Skin epidermis (tissue), 12 donors: ENCODE results near the gene BCAR1.
"Not testable (repeated sequence)": the region's sequence is repeated elsewhere in the genome, so short reads cannot be mapped to it uniquely, and the experiment has no call there.

Source experiments
- H3K27ac ChIP-seq, 21 experiments: fragments of 200-600 bp; sonication (generic) in 11 of 21; one replicate each; pipeline ENCODE4 v1.5.0; 2020; ENCODE audit warnings: mild to moderate bottlenecking in 3 of 21, inconsistent platforms in 2 of 21, moderate library complexity in 2 of 21
- H3K4me3 ChIP-seq, 7 experiments: fragments of 200-600 bp; sonication (generic) in 2 of 7; one replicate each; pipeline ENCODE4 v1.5.0; 2020; ENCODE audit warnings: inconsistent platforms in 2 of 7, mild to moderate bottlenecking in 2 of 7, moderate library complexity in 1 of 7

Gene BCAR1

GRCh38 chr16:75273054-75273925, 21.9 kb upstream of the BCAR1 start:
- no peak overlapping the region for H3K4me3 ChIP-seq
- H3K27ac ChIP-seq, result no peak overlapping the region

- not testable (repeated sequence) for H3K4me3 ChIP-seq, H3K27ac ChIP-seq
Measured at GRCh38 chr16:75272629-75273028, 21.2 kb upstream of the BCAR1 start.

GRCh38 chr16:75272097-75272551, 20.7 kb upstream of the BCAR1 start:
- Histone ChIP-seq H3K27ac (no peak overlapping the region), H3K4me3 (no peak overlapping the region)

- H3K4me3 ChIP-seq, result no peak overlapping the region
- H3K27ac ChIP-seq, result no peak overlapping the region
Measured at GRCh38 chr16:75271441-75272096, 20.1 kb upstream of the BCAR1 start.

- not testable (repeated sequence) for H3K4me3 ChIP-seq
Measured at GRCh38 chr16:75269358-75269757, 17.9 kb upstream of the BCAR1 start.

GRCh38 chr16:75267631-75268264, 16.3 kb upstream of the BCAR1 start:
- Histone ChIP-seq H3K4me3 (no peak overlapping the region), H3K27ac (peak overlapping the region in 2 of 21 experiments; percentile 24 to 51)

More at GRCh38 chr16:75269358-75269757, 17.9 kb upstream of the BCAR1 start:
- H3K27ac ChIP-seq, result not testable (repeated sequence)

- peak overlapping the region in 1 of 7 experiments; percentile 47 for H3K4me3 ChIP-seq
- H3K27ac ChIP-seq, result peak overlapping the region in 5 of 21 experiments; percentile 24 to 98 (median 90)
Measured at GRCh38 chr16:75266738-75267630, 15.6 kb upstream of the BCAR1 start.

- H3K27ac ChIP-seq, result peak overlapping the region; percentile 71 to 98 (median 87)
Measured at GRCh38 chr16:75265911-75266701, 14.7 kb upstream of the BCAR1 start.

GRCh38 chr16:75264999-75265910, 13.8 kb upstream of the BCAR1 start:
- peak overlapping the region; percentile 71 to 98 (median 87) for H3K27ac ChIP-seq
- peak overlapping the region; percentile 47 to 78 (median 62) for H3K4me3 ChIP-seq

More at GRCh38 chr16:75265911-75266701, 14.7 kb upstream of the BCAR1 start:
- peak overlapping the region; percentile 47 to 78 (median 62) for H3K4me3 ChIP-seq

- peak overlapping the region; percentile 47 to 78 (median 62) for H3K4me3 ChIP-seq
- peak overlapping the region in 19 of 21 experiments; percentile 71 to 98 (median 90) for H3K27ac ChIP-seq
Measured at GRCh38 chr16:75264457-75264998, 13.1 kb upstream of the BCAR1 start.

- H3K4me3 ChIP-seq, result peak overlapping the region in 5 of 7 experiments; percentile 47 to 78 (median 55)
- H3K27ac ChIP-seq, result peak overlapping the region in 17 of 21 experiments; percentile 15 to 98 (median 87)
Measured at GRCh38 chr16:75263963-75264445, 12.6 kb upstream of the BCAR1 start.

GRCh38 chr16:75263291-75263962, 12.0 kb upstream of the BCAR1 start:
- Histone ChIP-seq H3K27ac (peak overlapping the region in 15 of 21 experiments; percentile 16 to 98 (median 87)), H3K4me3 (peak overlapping the region in 4 of 7 experiments; percentile 47 to 62 (median 54))

- Histone ChIP-seq H3K4me3 (no peak overlapping the region), H3K27ac (peak overlapping the region in 6 of 21 experiments; percentile 42 to 98 (median 94))
Measured at GRCh38 chr16:75262800-75263127, 11.3 kb upstream of the BCAR1 start.

GRCh38 chr16:75262104-75262799, 10.8 kb upstream of the BCAR1 start:
- Histone ChIP-seq H3K27ac (peak overlapping the region in 4 of 21 experiments; percentile 91 to 98 (median 95)), H3K4me3 (no peak overlapping the region)

- no peak overlapping the region for H3K4me3 ChIP-seq
Measured at GRCh38 chr16:75261590-75262078, 10.2 kb upstream of the BCAR1 start.

More at GRCh38 chr16:75261590-75262078, 10.2 kb upstream of the BCAR1 start:
- peak overlapping the region in 1 of 21 experiments; percentile 5 for H3K27ac ChIP-seq
